ENCODE results near the gene TMEM243. TPM values are rescaled to one million over a fixed set of nuclear protein-coding genes. Genes with fewer than 3 reads are reported as not detected.

Gene TMEM243
- total RNA-seq, 4 donors from 2014 or later: 2.2 to 59.4 (median 19.1) TPM; not detected in 1

GRCh38 chr7:87234949-87235348 is 15.4 kb upstream of the TMEM243 start:
- no peak for DNase-seq
- TF ChIP-seq POLR2A (IDR thresholded peaks at IDR 0.05) (no peak), EP300 (IDR thresholded peaks at IDR 0.05; ENCODE audit: low read depth) (no peak), POLR2AphosphoS5 (IDR thresholded peaks at IDR 0.05) (no peak)
- TF ChIP-seq, protein P1, sequence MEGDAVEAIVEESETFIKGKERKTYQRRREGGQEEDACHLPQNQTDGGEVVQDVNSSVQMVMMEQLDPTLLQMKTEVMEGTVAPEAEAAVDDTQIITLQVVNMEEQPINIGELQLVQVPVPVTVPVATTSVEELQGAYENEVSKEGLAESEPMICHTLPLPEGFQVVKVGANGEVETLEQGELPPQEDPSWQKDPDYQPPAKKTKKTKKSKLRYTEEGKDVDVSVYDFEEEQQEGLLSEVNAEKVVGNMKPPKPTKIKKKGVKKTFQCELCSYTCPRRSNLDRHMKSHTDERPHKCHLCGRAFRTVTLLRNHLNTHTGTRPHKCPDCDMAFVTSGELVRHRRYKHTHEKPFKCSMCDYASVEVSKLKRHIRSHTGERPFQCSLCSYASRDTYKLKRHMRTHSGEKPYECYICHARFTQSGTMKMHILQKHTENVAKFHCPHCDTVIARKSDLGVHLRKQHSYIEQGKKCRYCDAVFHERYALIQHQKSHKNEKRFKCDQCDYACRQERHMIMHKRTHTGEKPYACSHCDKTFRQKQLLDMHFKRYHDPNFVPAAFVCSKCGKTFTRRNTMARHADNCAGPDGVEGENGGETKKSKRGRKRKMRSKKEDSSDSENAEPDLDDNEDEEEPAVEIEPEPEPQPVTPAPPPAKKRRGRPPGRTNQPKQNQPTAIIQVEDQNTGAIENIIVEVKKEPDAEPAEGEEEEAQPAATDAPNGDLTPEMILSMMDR (IDR thresholded peaks at IDR 0.05): no peak
- H3K27me3 ChIP-seq: peaks cover 4% of the 10 kb centered on the region
- H3K4me3 ChIP-seq: no peak overlapping the region
- H3K4me1 ChIP-seq: no peaks in the 10 kb centered on the region
- no peak overlapping the region for H3K27ac ChIP-seq
- H3K9me3 ChIP-seq: no peaks in the 10 kb centered on the region
- in situ Hi-C loops (cut with MboI; ENCODE audit: low pct_ligation_motif_present in 1 of 4, low pct_unique_long_range_greater_than_20kb in 1 of 4, low sequenced_read_pairs in 3 of 4) (loop anchor here (10.0 kb wide), 1 partner anchor 300 kb away; no protein-coding TSS in a partner anchor), intact Hi-C loops (cut with DNase I; ENCODE audit: low total_unique reads) (loop anchor here (5.0 kb wide), 1 partner anchor 308 kb away; no protein-coding TSS in a partner anchor)
- no peaks in the 10 kb centered on the region for H3K36me3 ChIP-seq

- H3K4me3 ChIP-seq: no peak overlapping the region
- intact Hi-C loops (cut with DNase I; ENCODE audit: low total_unique reads): no loop called here
- in situ Hi-C loops (cut with MboI; ENCODE audit: low pct_ligation_motif_present in 1 of 4, low pct_unique_long_range_greater_than_20kb in 1 of 4, low sequenced_read_pairs in 3 of 4): loop anchor here (10.0 kb wide), 1 partner anchor 297 kb away; no protein-coding TSS in a partner anchor
Measured at GRCh38 chr7:87231711-87232110, 12.2 kb upstream of the TMEM243 start.

DNA sequence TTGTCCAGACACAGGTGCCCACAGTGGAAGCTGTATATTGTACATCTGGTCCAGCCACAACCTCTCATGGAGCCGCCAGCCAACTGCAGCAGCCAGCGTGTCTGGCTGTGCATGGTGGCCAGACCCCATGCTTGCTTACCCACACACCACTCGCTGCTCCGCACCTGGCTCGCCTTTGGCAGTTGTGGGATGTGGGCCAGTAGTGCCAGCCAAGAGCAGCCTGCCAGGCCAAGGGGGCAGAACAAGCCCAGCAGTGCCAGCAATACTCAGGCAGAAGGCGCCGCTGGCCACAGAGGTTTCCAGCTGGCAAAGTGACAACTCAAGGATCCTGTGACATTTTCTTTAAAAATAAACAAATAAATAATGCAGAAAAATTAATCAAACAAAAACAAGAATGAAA is 11.7 kb upstream of the TMEM243 start:
- no peak overlapping the region for H3K4me3 ChIP-seq
- peaks cover 6% of the 10 kb centered on the region for H3K27me3 ChIP-seq
- 20 to 72% methylated on average over 1 to 7 of the region's 7 CpGs for WGBS, 2 donors (ENCODE audit: low coverage in 1 of 2)
- no peak overlapping the region for H3K27ac ChIP-seq
- intact Hi-C loops (cut with DNase I; ENCODE audit: low total_unique reads) (no loop called here), in situ Hi-C loops (cut with MboI; ENCODE audit: low pct_ligation_motif_present in 1 of 4, low pct_unique_long_range_greater_than_20kb in 1 of 4, low sequenced_read_pairs in 3 of 4) (loop anchor here (10.0 kb wide), 1 partner anchor 296 kb away; no protein-coding TSS in a partner anchor)
- no peaks in the 10 kb centered on the region for H3K9me3 ChIP-seq
- TF ChIP-seq POLR2AphosphoS5 (IDR thresholded peaks at IDR 0.05): no peak
- TF ChIP-seq POLR2A (IDR thresholded peaks at IDR 0.05): no peak
- TF ChIP-seq EP300 (IDR thresholded peaks at IDR 0.05; ENCODE audit: low read depth): no peak
- TF ChIP-seq, protein P1 (IDR thresholded peaks at IDR 0.05): no peak
- H3K4me1 ChIP-seq: no peaks in the 10 kb centered on the region
- no peak for DNase-seq
- H3K36me3 ChIP-seq: no peaks in the 10 kb centered on the region

More at GRCh38 chr7:87231711-87232110, 12.2 kb upstream of the TMEM243 start:
- DNase-seq: no peak
- Histone ChIP-seq H3K4me1 (no peaks in the 10 kb centered on the region), H3K27me3 (peaks cover 6% of the 10 kb centered on the region), H3K27ac (no peak overlapping the region), H3K9me3 (no peaks in the 10 kb centered on the region), H3K36me3 (no peaks in the 10 kb centered on the region)
- TF ChIP-seq EP300 (IDR thresholded peaks at IDR 0.05; ENCODE audit: low read depth) (no peak), POLR2A (IDR thresholded peaks at IDR 0.05) (no peak), POLR2AphosphoS5 (IDR thresholded peaks at IDR 0.05) (no peak)
- TF ChIP-seq, protein P1 (IDR thresholded peaks at IDR 0.05): no peak

DNA sequence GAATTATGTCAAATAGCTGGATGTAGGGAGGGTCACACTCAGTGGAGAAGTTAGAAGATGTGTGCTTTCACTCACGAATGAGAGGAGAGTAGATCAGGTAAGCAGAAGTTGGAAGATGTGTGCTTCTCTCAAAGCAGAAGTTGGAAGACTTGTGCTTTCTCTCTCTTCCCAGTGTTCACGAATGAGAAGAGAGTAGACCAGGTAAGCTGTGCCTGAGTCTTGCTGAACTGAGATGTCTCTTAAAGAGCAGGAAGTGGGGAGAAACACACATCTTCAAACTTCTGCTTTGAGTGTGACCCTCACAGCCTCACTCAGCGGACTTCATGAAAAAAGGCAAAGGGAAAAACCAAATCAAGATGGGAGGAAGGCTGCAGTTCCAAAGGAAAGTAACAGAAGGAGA is 7.0 kb upstream of the TMEM243 start:
- Histone ChIP-seq H3K36me3 (no peaks in the 10 kb centered on the region), H3K4me3 (no peak overlapping the region), H3K9me3 (no peaks in the 10 kb centered on the region), H3K27me3 (peaks cover 6% of the 10 kb centered on the region), H3K27ac (no peak overlapping the region), H3K4me1 (no peaks in the 10 kb centered on the region)
- in situ Hi-C loops (cut with MboI; ENCODE audit: low pct_ligation_motif_present in 1 of 4, low pct_unique_long_range_greater_than_20kb in 1 of 4, low sequenced_read_pairs in 3 of 4): no loop called here
- intact Hi-C loops (cut with DNase I; ENCODE audit: low total_unique reads): no loop called here
- TF ChIP-seq POLR2A (IDR thresholded peaks at IDR 0.05) (no peak), EP300 (IDR thresholded peaks at IDR 0.05; ENCODE audit: low read depth) (no peak), POLR2AphosphoS5 (IDR thresholded peaks at IDR 0.05) (no peak)
- TF ChIP-seq, protein P1 (IDR thresholded peaks at IDR 0.05): no peak
- 58 to 84% methylated on average over 2 to 3 of the region's 3 CpGs for WGBS, 2 donors (ENCODE audit: low coverage in 1 of 2)
- DNase-seq: no peak

Data from transverse colon (tissue), 4 donors.